ENCODE results near the gene CDKL5. TPM values are rescaled to one million over a fixed set of nuclear protein-coding genes. Genes with fewer than 3 reads are reported as not detected.

Gene CDKL5
- total and polyA plus RNA-seq, 12 donors = 0.40 to 13.8 (median 7.4) TPM

DNA sequence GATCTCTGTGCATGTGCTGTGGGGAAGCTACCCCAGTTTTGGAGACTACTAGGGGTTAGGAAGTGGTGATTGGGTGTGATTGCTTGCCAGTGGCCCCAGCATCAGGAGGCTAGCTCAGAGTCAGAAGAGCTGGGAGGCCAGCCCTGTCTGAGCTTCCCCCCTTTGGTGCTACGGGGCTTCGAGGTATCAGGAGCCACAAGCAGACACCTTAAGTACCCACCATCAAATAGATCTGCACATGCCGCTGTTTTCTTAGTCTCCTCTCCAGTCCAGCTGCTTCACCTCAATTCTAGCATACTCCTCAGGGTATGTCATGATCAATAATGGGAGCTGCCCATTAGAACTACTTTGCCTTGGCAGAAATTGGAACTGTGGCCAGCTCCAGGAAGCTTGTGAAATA lies 271.2 kb downstream of the CDKL5 start:
- H3K27ac ChIP-seq = no peak overlapping the region
- H3K9me3 ChIP-seq (replicated peaks in 1 of 3) = no peaks in the 10 kb centered on the region
- no peak overlapping the region for H3K4me3 ChIP-seq
- intact Hi-C loops (cut with DNase I) = no loop called here
- H3K4me1 ChIP-seq (replicated peaks in 1 of 2) = no peaks in the 10 kb centered on the region
- TF ChIP-seq POLR2A (IDR thresholded peaks at IDR 0.05) = no peak
- TF ChIP-seq, protein P1, sequence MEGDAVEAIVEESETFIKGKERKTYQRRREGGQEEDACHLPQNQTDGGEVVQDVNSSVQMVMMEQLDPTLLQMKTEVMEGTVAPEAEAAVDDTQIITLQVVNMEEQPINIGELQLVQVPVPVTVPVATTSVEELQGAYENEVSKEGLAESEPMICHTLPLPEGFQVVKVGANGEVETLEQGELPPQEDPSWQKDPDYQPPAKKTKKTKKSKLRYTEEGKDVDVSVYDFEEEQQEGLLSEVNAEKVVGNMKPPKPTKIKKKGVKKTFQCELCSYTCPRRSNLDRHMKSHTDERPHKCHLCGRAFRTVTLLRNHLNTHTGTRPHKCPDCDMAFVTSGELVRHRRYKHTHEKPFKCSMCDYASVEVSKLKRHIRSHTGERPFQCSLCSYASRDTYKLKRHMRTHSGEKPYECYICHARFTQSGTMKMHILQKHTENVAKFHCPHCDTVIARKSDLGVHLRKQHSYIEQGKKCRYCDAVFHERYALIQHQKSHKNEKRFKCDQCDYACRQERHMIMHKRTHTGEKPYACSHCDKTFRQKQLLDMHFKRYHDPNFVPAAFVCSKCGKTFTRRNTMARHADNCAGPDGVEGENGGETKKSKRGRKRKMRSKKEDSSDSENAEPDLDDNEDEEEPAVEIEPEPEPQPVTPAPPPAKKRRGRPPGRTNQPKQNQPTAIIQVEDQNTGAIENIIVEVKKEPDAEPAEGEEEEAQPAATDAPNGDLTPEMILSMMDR (IDR thresholded peaks at IDR 0.05) = no peak
- 67 to 95% (median 91%) methylated on average over 3 of the region's 3 CpGs for WGBS, 4 donors
- H3K36me3 ChIP-seq (replicated peaks in 1 of 2) = no peaks in the 10 kb centered on the region
- H3K27me3 ChIP-seq = peaks cover 11% of the 10 kb centered on the region
- no peak for DNase-seq

DNA sequence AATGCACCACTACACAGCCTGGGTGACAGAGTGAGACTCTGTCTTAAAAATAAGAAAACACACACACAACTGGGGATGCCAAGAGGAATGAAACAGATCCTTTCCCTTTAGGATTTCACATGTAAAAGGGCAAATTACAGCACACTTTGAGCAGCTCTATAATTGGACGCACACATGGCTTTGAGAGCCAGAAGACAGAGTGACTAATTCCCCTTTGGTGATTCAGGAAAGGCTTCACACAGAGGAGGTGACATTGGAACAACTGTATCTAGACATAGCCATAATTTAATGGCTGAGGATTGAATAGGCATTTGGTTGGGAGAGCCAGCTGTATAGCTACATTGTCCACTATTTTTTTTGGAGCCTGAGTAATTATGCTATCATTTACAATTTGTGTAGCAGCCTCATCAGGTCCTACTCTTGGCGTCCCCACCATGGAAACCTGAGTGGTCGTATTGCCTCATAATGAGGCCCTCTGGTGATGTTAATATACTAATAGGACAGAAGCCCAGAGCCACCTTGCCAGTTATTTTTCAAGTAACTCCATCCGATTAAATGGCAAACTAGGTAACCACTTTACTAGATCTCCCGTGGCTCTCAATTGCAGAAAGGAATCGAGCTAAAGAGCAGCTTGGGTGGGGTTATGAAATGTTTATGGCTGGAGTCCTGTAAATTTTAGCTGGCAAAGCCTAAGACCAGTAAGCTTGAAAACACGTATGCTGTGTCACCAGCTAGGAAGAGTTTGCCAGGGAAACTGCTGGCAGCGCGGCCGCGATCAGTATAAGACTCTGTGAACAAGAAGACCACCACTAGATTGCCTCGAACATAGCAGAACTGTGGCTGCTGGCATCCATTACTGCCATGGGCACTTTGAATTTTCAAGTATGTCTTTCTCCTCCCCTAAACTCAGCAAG lies 273.6 kb downstream of the CDKL5 start:
- WGBS, 4 donors = 74 to 91% (median 82%) methylated on average over 10 to 12 of the region's 12 CpGs
- no peaks in the 10 kb centered on the region for H3K9me3 ChIP-seq (replicated peaks in 1 of 3)
- TF ChIP-seq, protein P1 (IDR thresholded peaks at IDR 0.05) = no peak
- no peak for TF ChIP-seq POLR2A (IDR thresholded peaks at IDR 0.05)
- intact Hi-C loops (cut with DNase I) = no loop called here
- H3K27ac ChIP-seq = no peak overlapping the region
- no peak for DNase-seq
- no peaks in the 10 kb centered on the region for H3K4me1 ChIP-seq (replicated peaks in 1 of 2)
- H3K36me3 ChIP-seq (replicated peaks in 1 of 2) = no peaks in the 10 kb centered on the region
- peaks cover 14% of the 10 kb centered on the region for H3K27me3 ChIP-seq
- no peak overlapping the region for H3K4me3 ChIP-seq

DNA sequence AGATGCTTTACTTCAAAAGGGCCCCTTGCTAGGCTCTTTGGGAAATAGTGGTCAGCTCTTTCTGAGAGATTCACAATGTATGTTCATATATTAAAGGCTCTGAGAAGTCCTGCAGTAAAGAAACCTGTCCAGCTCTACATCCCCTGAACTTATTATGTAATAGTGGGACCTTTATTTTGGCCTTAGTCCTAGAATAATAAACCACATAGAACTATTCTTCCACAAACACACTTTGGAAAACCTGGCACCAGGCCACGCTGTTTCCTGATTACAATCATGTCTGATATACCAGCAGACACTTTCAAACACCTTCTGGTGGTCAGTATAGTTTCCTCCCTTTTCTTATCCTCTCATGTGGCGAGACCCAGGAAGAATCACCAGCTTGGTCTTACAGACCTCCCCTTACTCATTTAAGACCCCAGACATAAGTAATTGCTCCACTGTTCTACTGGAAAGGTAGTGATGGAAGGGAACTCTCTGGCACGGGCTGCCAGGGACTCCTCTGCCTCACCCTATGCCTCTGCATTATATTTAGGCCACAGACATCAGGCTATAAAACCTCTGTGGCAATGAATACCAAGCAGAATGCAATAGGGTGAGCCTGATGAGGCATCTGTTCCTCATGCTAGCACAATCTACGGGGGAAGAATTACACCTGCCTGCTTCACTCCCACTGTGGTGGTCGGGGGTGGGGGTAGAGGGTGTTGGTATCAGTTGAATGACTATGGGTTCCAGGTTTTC lies 276.4 kb downstream of the CDKL5 start:
- peak in 5 of 7 donors; percentile 33 to 71 (median 43) for DNase-seq
- Histone ChIP-seq H3K27me3 (peaks cover 17% of the 10 kb centered on the region), H3K4me1 (replicated peaks in 1 of 2) (no peaks in the 10 kb centered on the region), H3K9me3 (replicated peaks in 1 of 3) (no peaks in the 10 kb centered on the region), H3K27ac (no peak overlapping the region), H3K36me3 (replicated peaks in 1 of 2) (no peaks in the 10 kb centered on the region), H3K4me3 (no peak overlapping the region)
- no peak for TF ChIP-seq POLR2A (IDR thresholded peaks at IDR 0.05)
- TF ChIP-seq, protein P1 (IDR thresholded peaks at IDR 0.05) = no peak
- intact Hi-C loops (cut with DNase I) = no loop called here
- 68 to 92% (median 77%) methylated on average over 4 to 5 of the region's 5 CpGs for WGBS, 4 donors

Data from adrenal gland (tissue), 12 donors.